GM19467 (cell line): ENCODE data around the gene NUDT16L1.

ENCODE experiments used
- ATAC-seq: cut with Tn5 transposase; IDR thresholded peaks from one replicate; pipeline ENCODE4 v1.9.1; 2021; ENCODE audit warnings: mild to moderate bottlenecking, moderate library complexity; ENCODE audit not compliant: unreplicated experiment

NUDT16L1 gene

DNA sequence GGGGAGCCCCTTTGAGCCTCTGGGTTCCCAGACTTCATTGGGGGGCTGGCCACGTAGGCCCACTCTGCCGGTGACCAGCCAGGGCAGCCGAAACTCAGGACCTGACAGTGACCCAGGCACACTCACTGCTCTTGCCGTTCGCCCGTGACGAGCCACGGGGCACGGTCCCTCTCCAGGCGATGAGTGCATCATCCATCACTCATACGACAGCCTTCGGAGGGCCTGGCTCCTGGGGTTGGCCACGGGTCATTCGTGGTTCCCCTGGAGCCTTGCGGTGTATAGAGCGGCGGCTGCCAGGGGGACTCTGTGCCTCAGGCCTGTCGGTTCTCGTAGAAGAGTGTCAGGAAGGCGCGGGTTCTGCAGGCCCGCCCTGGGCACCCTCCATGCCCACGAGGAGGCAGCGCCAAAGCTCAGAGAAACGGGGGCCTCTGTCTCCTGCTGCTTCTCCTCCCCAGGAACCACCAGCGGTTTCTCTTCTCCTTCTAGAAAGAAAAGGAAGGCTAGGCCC is 11.2 kb upstream of the NUDT16L1 start:
- ATAC-seq, result no peak

DNA sequence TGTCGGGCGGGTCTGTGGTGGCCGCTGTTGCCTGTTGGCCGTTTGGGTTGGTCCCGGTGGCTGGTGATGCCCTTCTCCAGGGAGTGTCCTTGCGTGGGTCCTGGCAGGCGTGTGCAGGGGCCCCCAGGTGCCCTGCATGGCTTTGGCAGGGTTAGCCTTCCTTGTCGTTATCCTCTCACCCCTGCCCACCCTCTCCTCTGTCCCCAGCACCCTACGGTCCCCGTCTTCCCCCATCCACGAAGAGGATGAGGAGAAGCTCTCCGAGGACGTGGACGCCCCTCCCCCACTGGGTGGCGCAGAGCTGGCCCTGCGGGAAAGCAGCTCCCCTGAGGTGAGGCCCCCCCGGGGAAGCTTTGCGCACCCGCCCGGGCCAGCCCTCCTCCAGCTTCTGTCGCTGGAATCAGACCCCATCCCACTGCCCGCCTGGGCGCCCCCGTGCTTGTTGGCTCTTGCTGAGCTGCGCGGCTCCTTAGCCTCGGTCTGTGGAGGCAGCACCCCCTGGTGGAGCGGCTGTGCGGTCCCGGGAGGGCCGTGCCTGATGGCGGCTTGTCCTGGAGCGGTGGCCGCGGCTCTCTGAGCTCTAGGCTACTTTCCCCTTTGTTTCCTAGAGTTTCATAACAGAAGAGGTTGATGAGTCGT is 10.6 kb upstream of the NUDT16L1 start:
- ATAC-seq, result no peak

DNA sequence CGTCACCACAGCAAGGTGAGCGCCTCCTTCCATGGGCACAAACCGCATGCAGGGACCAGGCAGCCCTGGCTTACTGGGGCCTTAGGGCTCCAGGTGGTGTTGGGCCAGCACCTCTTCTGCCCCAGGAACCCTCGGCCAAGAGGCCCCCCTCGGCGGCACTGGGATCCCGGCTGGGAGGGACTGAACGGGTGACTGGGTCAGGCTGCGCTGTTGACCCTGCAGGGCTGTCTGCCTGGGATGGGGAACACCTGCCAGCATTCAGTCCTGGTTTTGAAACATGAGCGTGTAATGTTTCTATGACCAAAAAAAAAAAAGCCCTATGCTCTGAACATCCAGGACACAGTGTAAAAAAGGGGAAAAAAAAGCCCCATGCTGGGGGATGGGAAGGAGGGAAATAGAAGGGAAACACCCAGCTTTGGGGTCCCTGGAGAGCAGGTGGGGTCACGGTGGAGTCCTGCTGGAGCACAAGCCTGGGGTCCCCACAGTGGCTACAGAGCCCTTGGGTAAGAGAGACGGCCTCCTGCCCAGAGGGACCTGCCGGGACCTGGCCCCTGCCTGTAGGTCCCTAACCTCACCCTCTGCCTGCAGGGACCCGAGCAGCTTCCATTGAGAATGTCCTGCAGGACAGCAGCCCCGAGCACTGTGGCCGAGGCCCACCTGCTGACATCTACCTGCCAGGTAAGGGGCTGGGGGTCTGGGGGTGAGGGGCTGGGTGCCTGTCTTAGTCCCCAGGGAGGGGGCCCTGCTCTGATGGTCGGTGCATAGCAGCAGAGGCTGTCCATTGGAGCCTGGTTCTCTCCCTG is 9.9 kb upstream of the NUDT16L1 start:
- ATAC-seq, result no peak

GRCh38 chr16:4684058-4684715 is 9.2 kb upstream of the NUDT16L1 start:
- no peak for ATAC-seq

- no peak for ATAC-seq
Measured at GRCh38 chr16:4684763-4685162, 8.6 kb upstream of the NUDT16L1 start.

DNA sequence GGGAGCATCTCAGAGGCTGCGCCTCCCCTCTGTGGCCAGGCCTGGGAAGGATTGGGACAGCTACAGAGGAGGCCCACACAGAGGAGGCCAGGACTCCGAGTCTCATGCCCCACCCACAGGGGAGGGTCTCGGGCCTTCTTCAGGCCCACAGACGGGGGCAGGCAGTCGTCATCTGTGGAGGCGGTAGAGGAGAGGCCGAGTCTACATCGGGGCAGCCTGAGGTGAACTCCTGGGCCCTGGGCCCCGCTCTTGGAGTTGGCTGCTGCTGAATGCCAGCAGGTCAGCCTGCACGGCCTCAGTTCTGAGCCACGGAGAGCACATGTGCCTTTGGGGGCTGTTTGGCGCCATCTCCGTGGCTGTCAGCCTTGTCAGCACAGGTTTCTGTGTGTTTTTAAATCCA is 8.1 kb upstream of the NUDT16L1 start:
- ATAC-seq, result no peak

- ATAC-seq, result no peak
Measured at GRCh38 chr16:4685776-4686496, 7.4 kb upstream of the NUDT16L1 start.

- ATAC-seq, result no peak
Measured at GRCh38 chr16:4686497-4687210, 6.7 kb upstream of the NUDT16L1 start.

DNA sequence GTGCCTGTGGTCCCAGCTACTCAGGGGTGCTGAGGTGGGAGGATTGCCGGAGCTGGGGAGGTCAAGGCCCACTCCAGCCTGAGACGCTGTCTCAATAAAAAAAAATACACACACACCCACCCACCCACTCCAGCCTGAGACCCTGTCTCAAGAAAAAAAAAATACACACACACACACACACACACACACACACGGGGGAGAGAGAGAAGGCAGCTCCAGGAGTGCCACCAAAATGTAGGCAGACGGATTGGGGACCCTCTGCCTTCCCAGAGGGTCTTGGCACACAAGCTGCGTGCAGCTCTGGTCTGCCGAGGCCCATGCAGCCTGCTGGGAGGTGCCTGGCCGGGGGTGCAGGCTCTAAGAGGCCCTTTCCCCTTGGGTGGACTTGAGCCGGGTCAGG is 5.9 kb upstream of the NUDT16L1 start:
- no peak for ATAC-seq

DNA sequence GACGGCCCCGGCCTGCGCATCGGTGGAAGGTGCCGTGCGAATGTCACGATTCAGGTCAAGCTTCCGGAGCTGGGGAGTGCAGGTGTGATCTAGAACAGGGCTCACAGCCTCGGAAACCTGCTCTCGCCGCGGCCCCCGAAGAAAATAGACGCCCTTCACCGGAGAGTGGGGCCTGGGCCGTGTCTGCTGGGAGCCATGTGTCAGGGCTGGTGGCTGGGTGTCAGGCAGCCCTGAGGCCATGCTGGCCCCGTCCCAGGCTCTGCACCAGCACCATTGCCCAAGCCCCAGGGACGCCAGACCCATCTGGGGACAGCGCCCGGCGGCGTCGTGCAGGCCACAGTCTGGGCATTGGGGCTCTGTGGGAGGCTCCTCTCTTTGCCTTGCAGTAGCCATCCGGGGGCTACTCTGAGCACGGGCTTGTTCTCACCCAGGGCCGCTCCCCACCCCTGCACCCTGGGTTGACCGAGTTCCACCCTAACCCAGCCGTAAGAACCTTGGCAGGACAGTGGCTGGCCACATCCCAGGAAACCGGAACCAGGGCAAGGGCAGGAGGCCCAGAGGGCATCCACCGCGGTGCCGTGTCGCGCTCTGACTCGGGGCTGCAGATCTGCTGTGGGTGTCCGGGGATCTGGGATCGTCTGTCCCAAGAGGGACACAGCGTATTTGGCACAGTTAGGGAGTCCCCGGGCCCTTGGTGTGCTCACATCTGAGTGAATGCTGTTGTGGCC is 5.3 kb upstream of the NUDT16L1 start:
- no peak for ATAC-seq

DNA sequence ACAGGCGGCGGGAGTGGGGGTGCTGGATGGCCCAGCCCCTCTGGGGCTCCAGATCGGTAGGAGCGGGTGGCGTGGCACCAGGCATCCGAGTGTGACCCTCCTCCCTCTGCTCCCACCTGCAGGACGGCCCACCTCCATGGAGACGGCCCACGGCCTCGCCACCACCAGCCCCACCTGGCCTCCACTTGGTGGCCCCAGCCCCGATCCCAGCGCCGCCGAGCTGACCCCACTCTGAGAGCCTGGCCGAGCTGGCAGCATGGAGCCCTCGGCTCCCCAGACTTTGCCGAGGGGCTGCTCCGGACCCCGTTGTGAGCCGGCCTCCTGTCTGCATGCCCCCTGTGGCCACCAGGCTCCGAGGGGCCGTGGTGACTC is 4.7 kb upstream of the NUDT16L1 start:
- ATAC-seq, result no peak

DNA sequence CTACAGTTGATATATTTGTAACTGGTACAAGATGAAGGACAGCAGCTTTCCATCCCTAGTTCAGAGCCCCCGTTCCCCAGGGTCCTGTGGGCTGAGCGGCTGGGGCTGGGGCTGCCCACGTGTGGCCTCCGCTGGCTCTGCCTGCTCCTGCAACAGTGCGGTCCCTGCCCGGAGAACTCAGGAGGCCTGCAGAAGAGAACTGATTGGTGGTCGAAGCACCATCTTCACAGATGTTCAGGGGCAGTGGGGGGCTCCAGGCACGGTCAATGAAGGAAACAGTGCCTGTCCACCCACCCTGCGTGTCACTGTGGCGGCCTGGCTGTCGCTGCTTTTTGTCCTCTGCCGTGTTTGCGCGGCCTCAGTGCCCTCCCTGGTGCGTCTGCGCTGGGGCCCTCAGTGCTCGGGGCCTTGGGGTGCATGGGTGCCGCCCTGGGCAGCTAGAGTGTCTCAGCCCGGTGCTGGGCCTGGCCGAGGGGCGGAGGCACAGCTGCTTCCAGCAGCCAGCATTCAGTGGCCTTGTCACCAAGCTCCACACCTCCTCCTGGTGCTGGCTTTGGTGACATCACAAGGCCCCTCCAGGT is 4.2 kb upstream of the NUDT16L1 start:
- ATAC-seq, result no peak

DNA sequence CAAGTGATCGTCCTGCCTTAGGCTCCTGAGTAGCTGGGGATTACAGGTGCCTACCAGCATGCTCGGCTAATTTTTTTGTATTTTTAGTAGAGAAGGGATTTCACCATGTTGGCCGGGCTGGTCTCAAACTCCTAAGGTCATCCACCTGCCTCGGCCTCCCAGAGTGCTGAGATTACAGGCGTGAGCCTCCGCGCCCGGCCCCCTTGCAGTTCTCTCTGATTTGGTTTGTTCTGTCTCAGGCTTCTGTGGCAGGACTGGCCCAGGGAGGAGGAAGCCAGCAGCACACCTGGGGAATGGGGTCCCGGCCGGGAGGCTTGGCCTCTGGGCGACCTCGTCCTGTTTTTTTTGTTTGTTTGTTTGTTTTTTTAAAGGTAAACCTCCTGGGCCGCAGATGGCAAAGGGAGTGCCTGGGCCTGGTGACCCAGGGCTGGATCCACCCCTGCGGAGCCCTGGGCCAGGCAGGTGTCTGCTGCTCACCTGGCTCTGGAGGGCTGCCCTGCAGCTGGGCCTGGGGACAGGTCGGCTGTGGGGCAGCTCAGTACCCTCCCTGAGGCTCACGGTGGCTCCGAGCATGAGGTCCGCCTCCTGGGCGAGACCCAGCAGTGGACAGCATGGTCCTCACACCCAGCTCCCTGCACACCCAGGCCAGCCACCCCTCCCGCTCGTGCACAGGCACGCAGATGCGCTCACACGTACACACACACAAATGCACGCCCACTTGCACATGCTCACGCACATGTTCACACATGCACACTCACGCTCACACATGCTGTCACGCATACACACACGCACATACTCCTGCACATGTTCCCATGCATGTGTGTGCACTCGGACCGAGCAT is 3.3 kb upstream of the NUDT16L1 start:
- ATAC-seq, result no peak

DNA sequence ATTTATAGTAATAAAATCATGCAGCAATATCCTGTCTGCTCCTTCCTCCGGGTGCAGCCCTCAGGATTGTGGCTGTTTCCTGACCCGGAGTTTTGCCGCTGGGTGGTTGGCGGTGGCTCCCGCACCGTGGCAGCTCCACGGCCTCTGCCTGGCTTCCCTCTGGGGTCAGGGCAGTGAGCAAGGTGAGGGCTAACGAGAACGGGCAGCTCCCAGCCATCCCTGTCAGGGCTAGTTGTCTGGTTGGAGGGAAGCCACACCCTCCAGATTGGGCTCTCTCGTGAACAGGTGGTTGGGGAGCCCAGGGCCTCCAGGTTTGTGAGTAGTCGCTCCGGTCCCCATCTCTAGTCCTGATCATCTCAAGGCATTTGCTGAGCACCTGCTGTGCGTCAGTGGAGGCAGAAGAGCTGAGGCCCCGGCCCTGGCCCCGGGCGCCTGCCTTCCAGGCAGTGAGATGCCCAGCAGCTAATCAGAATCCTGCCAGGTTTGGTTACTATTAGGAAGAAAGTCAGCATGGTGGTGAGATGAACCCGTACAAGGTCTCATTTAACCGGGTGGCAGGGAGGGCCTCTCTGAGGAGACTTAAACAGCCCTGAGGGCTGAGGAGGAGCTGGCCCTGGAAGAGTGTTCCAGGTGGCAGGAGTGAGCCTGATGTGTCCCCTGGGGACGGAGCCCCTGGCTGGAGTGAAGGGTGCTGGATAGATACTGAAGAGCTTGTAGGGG is 2.3 kb upstream of the NUDT16L1 start:
- no peak for ATAC-seq

DNA sequence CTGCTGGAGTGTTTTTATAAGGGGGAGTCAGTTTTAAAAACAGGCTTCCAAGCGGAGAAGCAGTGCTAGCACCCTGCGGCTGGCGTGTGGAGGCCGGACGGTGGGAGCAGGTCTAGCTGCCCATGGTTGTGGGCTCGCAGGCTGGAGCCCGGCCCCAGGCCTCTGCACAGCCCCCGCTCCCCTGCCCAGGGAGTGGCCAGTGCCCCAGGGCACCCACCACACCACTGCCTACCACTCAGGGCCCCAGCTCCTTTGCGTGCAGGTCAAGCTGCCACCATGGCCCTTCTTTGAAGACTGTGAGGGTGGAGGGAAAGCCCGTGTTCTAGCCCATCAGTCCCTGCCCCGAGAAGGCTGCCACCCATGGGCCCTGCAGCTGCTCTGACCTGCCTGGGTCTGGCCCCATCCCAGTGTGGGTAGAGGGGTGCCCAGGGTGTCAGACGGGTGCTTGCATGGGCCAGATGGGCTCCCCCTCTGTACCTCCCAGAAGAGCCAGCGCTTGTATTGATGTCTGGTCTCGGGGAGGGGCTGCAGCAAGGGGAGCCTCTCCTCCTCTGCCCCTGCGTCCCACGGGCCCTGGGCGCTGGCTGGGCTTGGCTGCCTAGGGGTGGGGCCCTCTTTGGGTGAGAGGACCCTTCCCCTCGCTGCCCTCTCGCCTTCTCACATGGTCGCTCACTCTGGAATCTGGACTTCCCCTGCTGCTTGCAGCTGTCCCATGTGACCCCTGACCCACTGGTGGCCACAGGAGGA is 1.5 kb upstream of the NUDT16L1 start:
- no peak for ATAC-seq

- ATAC-seq, result peak; percentile 19
Measured at GRCh38 chr16:4692460-4693295, 684 bp upstream of the NUDT16L1 start.
